AG09319 (cell line): ENCODE data around the gene CCDC177.
A peak's percentile ranks its signal among the peaks of the same experiment; 100 is the strongest.

Experiments used
- DNase-seq: peaks from one replicate; pipeline ENCODE4 v3.0.0-alpha.2; 2010; ENCODE audit warnings: low read depth; ENCODE audit errors: extremely low read depth
- TF ChIP-seq, protein P1 (sequence below): IDR thresholded peaks from 2 replicates; pipeline ENCODE4 v1.5.1; 2011; ENCODE audit warnings: low read depth, mild to moderate bottlenecking, inconsistent platforms, low read length, moderate library complexity

The CCDC177 gene

GRCh38 chr14:69582829-69583228 is 8.2 kb upstream of the CCDC177 start:
- no peak for DNase-seq
- TF ChIP-seq, protein P1, sequence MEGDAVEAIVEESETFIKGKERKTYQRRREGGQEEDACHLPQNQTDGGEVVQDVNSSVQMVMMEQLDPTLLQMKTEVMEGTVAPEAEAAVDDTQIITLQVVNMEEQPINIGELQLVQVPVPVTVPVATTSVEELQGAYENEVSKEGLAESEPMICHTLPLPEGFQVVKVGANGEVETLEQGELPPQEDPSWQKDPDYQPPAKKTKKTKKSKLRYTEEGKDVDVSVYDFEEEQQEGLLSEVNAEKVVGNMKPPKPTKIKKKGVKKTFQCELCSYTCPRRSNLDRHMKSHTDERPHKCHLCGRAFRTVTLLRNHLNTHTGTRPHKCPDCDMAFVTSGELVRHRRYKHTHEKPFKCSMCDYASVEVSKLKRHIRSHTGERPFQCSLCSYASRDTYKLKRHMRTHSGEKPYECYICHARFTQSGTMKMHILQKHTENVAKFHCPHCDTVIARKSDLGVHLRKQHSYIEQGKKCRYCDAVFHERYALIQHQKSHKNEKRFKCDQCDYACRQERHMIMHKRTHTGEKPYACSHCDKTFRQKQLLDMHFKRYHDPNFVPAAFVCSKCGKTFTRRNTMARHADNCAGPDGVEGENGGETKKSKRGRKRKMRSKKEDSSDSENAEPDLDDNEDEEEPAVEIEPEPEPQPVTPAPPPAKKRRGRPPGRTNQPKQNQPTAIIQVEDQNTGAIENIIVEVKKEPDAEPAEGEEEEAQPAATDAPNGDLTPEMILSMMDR = no peak

- DNase-seq = no peak
- TF ChIP-seq, protein P1 = no peak
Observed at GRCh38 chr14:69582212-69582611, 7.5 kb upstream of the CCDC177 start.

DNA sequence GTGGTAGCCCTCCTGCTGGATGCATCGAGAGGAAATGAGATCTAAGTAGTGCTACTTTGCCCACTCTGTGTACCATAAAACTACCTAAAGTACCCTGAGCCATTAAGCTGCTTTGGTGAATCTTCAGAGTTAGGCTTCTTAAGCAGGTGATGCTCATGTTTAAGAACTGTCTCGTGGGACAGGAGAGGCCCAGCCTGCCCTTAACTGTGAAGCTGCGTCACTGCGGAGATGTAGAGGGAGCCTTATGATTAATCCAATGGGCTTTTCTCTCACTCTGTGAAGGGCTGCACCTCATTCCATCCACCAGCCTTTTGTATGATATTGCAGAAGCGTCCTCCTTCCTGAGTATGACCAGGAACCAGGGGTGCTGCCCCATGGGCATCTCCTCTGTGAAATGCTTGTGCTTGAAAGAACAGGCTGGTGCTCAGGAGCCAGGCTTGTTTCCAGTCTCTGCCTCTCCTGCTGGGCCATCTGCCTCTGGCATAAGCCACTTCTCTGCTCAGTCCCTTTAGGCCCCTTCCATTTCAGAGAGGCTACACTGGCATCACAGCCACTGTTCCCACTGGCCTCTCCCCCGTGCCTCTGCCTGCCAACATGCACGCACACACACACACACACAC is 6.8 kb upstream of the CCDC177 start:
- DNase-seq = no peak
- TF ChIP-seq, protein P1 = no peak

- TF ChIP-seq, protein P1 = peak; percentile 68
- peak; percentile 41 for DNase-seq
Observed at GRCh38 chr14:69580009-69580577, 5.4 kb upstream of the CCDC177 start.

GRCh38 chr14:69579476-69579875 is 4.8 kb upstream of the CCDC177 start:
- TF ChIP-seq, protein P1 = no peak
- no peak for DNase-seq

- DNase-seq = no peak
- TF ChIP-seq, protein P1 = no peak
Observed at GRCh38 chr14:69574954-69575295, 254 bp upstream of the CCDC177 start.

DNA sequence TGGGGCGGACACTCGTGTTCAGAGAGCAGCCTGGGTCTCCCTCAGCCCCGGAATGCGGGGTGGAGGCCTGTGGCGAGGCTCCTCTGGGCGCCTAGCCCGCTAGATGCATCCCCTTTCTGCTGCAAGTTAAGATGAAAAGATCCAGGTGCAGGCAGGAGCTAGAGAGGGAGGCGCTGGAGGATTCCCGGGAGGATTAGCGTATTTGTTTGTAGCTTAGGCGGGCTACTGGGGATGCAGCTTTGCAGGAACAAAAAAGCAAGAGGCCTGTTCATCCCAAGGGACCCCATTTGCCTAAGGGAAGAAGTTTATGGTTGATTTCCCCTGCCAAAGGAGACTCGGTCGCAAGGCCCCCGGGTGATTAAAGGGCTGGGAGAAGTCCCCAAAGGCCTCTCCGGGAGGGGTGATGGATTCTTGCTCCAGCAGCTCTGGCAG is 824 bp downstream of the CCDC177 start:
- TF ChIP-seq, protein P1 = no peak
- no peak for DNase-seq
